Ureter (tissue), 1 donor: ENCODE data around the gene PPM1M. TPM values are rescaled to one million over a fixed set of nuclear protein-coding genes. Genes with fewer than 3 reads are reported as not detected.
A peak's percentile ranks its signal among the peaks of the same experiment; 100 is the strongest.

ENCODE experiments used
- DNase-seq: peaks from one replicate; pipeline ENCODE4 v3.0.0-alpha.2; 2020; ENCODE audit warnings: low spot score
- total RNA-seq: library from RNA; stranded (reverse); gene quantifications from one replicate; pipeline ENCODE4 v1.2.4, GENCODE V29; 2023
- donor health status: DM: yes; HTN: yes; CAD: no.

PPM1M gene
- total RNA-seq, 1 donor from 2014 or later = 16.1 TPM

- DNase-seq = peak; percentile 42
Measured at GRCh38 chr3:52230461-52230860, 15.1 kb upstream of the PPM1M start.

GRCh38 chr3:52230889-52231499, 14.6 kb upstream of the PPM1M start:
- DNase-seq = no peak

GRCh38 chr3:52231502-52232278, 13.9 kb upstream of the PPM1M start:
- peak; percentile 75 for DNase-seq

- DNase-seq = no peak
Measured at GRCh38 chr3:52232279-52233107, 13.1 kb upstream of the PPM1M start.

- DNase-seq = no peak
Measured at GRCh38 chr3:52233108-52233591, 12.4 kb upstream of the PPM1M start.

GRCh38 chr3:52233968-52234367, 11.6 kb upstream of the PPM1M start:
- DNase-seq = peak; percentile 42

GRCh38 chr3:52234516-52235447, 10.8 kb upstream of the PPM1M start:
- DNase-seq = no peak

GRCh38 chr3:52236424-52236886, 9.1 kb upstream of the PPM1M start:
- DNase-seq = no peak

GRCh38 chr3:52237006-52237656, 8.4 kb upstream of the PPM1M start:
- peak; percentile 43 for DNase-seq

- DNase-seq = peak; percentile 87
Measured at GRCh38 chr3:52237657-52238172, 7.8 kb upstream of the PPM1M start.

GRCh38 chr3:52238193-52238760, 7.3 kb upstream of the PPM1M start:
- DNase-seq = peak; percentile 48

- DNase-seq = peak; percentile 79
Measured at GRCh38 chr3:52238761-52239701, 6.5 kb upstream of the PPM1M start, which contains the start of gene TWF2. TSS of gene TWF2 (minus strand) at chr3:52239158. CDS start at chr3:52239016, 142 bp downstream.

- peak; percentile 70 for DNase-seq
Measured at GRCh38 chr3:52240059-52240885, 5.3 kb upstream of the PPM1M start.

- DNase-seq = no peak
Measured at GRCh38 chr3:52240886-52241370, 4.6 kb upstream of the PPM1M start.

- DNase-seq = no peak
Measured at GRCh38 chr3:52242039-52242438, 3.5 kb upstream of the PPM1M start.

GRCh38 chr3:52243791-52244628, 1.5 kb upstream of the PPM1M start:
- peak; percentile 48 for DNase-seq

GRCh38 chr3:52246264-52246620, 683 bp downstream of the PPM1M start:
- DNase-seq = no peak
